HG02678 (cell line): Measurements from ENCODE around the gene ETS1.
A peak's percentile ranks its signal among the peaks of the same experiment; 100 is the strongest.

Experiments
- ATAC-seq: cut with Tn5 transposase; IDR thresholded peaks from one replicate; pipeline ENCODE4 v1.9.1; 2021; ENCODE audit warnings: mild to moderate bottlenecking, moderate library complexity; ENCODE audit not compliant: unreplicated experiment

ETS1 gene

GRCh38 chr11:128587415-128587814 is at the start of gene ETS1:
Gene ETS1, minus strand, starts transcription at chr11:128587558. Its CDS starts 14,428 bp downstream, at chr11:128573130.
- no peak for ATAC-seq

- no peak for ATAC-seq
Observed at GRCh38 chr11:128634395-128634794, 47.0 kb upstream of the ETS1 start.

- no peak for ATAC-seq
Observed at GRCh38 chr11:128633384-128633965, 46.1 kb upstream of the ETS1 start.

GRCh38 chr11:128632141-128632791 is 44.9 kb upstream of the ETS1 start:
- peak; percentile 33 for ATAC-seq

- peak; percentile 53 for ATAC-seq
Observed at GRCh38 chr11:128630367-128631230, 43.2 kb upstream of the ETS1 start.

GRCh38 chr11:128629516-128630106 is 42.3 kb upstream of the ETS1 start:
- ATAC-seq = no peak

- peak; percentile 37 for ATAC-seq
Observed at GRCh38 chr11:128628686-128629085, 41.3 kb upstream of the ETS1 start.

GRCh38 chr11:128628325-128628673 is 40.9 kb upstream of the ETS1 start:
- ATAC-seq = peak; percentile 23

GRCh38 chr11:128627666-128628324 is 40.4 kb upstream of the ETS1 start:
- ATAC-seq = peak; percentile 38

GRCh38 chr11:128626913-128627665 is 39.7 kb upstream of the ETS1 start:
- no peak for ATAC-seq

- ATAC-seq = no peak
Observed at GRCh38 chr11:128625746-128626145, 38.4 kb upstream of the ETS1 start.

- no peak for ATAC-seq
Observed at GRCh38 chr11:128625326-128625725, 38.0 kb upstream of the ETS1 start.

- ATAC-seq = peak; percentile 42
Observed at GRCh38 chr11:128624269-128625175, 37.2 kb upstream of the ETS1 start.

GRCh38 chr11:128623091-128623490 is 35.7 kb upstream of the ETS1 start:
- ATAC-seq = no peak

GRCh38 chr11:128621601-128622501 is 34.5 kb upstream of the ETS1 start:
- no peak for ATAC-seq

GRCh38 chr11:128620309-128621100 is 33.1 kb upstream of the ETS1 start:
- ATAC-seq = no peak

GRCh38 chr11:128619540-128620308 is 32.4 kb upstream of the ETS1 start:
- ATAC-seq = no peak
